Chondrocyte (in vitro differentiated cells): ENCODE results near the gene FGFBP2. TPM values are rescaled to one million over a fixed set of nuclear protein-coding genes. Genes with fewer than 3 reads are reported as not detected.

ENCODE experiments used
- DNase-seq: peaks from one replicate; pipeline ENCODE4 v3.0.0; 2021; ENCODE audit warnings: mixed read lengths, low spot score
- H3K27ac Mint-ChIP-seq: one replicate; pipeline ENCODE4 v1.8.0; 2021; ENCODE audit warnings: mild to moderate bottlenecking, moderate library complexity, mixed read lengths; ENCODE audit not compliant: unreplicated experiment
- H3K27me3 Mint-ChIP-seq: 2 replicates; pipeline ENCODE4 v1.8.0; 2021; ENCODE audit warnings: low read depth, mixed read lengths
- H3K36me3 Mint-ChIP-seq: 2 replicates; pipeline ENCODE4 v1.8.0; 2021; ENCODE audit warnings: low read depth, mixed read lengths
- H3K4me1 Mint-ChIP-seq: 2 replicates; pipeline ENCODE4 v1.8.0; 2021; ENCODE audit warnings: low read depth, mild to moderate bottlenecking, mixed read lengths
- H3K4me3 Mint-ChIP-seq: one replicate; pipeline ENCODE4 v1.8.0; 2021; ENCODE audit warnings: mild to moderate bottlenecking, moderate library complexity, mixed read lengths; ENCODE audit not compliant: unreplicated experiment
- H3K9me3 Mint-ChIP-seq: 2 replicates; pipeline ENCODE4 v1.8.0; 2021; ENCODE audit warnings: low read depth, mixed read lengths
- CTCF ChIP-seq: fragments of 200-600 bp; sonication (generic); IDR thresholded peaks from 2 replicates; pipeline ENCODE4 v1.5.0; 2021; ENCODE audit warnings: antibody characterized with exemption, mild to moderate bottlenecking, moderate library complexity
- total RNA-seq: library from RNA; stranded (reverse); gene quantifications from 3 replicates; pipeline ENCODE4 v1.2.1, GENCODE V29; 2021

The FGFBP2 gene
- total RNA-seq, 1 donor from 2014 or later = not detected

- Mint-ChIP-seq H3K9me3 (no peaks in the 10 kb centered on the region), H3K4me1 (no peaks in the 10 kb centered on the region), H3K27ac (no peak overlapping the region), H3K27me3 (peaks cover 1% of the 10 kb centered on the region), H3K4me3 (no peak overlapping the region), H3K36me3 (no peaks in the 10 kb centered on the region)
- TF ChIP-seq CTCF = no peak
- DNase-seq = no peak
Observed at GRCh38 chr4:15951781-15952180, 11.2 kb downstream of the FGFBP2 start.

- Mint-ChIP-seq H3K36me3 (no peaks in the 10 kb centered on the region), H3K4me3 (no peak overlapping the region), H3K9me3 (no peaks in the 10 kb centered on the region), H3K4me1 (no peaks in the 10 kb centered on the region), H3K27me3 (no peaks in the 10 kb centered on the region), H3K27ac (no peak overlapping the region)
- no peak for DNase-seq
- no peak for TF ChIP-seq CTCF
Observed at GRCh38 chr4:15948826-15949225, 14.1 kb downstream of the FGFBP2 start.

- no peak for DNase-seq
- Mint-ChIP-seq H3K4me3 (no peak overlapping the region), H3K27ac (no peak overlapping the region), H3K4me1 (no peaks in the 10 kb centered on the region), H3K9me3 (no peaks in the 10 kb centered on the region), H3K27me3 (no peaks in the 10 kb centered on the region), H3K36me3 (no peaks in the 10 kb centered on the region)
- TF ChIP-seq CTCF = no peak
Observed at GRCh38 chr4:15947684-15948083, 15.3 kb downstream of the FGFBP2 start.

GRCh38 chr4:15945516-15945915 is 17.5 kb downstream of the FGFBP2 start:
- Mint-ChIP-seq H3K27me3 (no peaks in the 10 kb centered on the region), H3K4me1 (no peaks in the 10 kb centered on the region), H3K4me3 (no peak overlapping the region), H3K36me3 (no peaks in the 10 kb centered on the region), H3K9me3 (no peaks in the 10 kb centered on the region), H3K27ac (no peak overlapping the region)
- DNase-seq = no peak
- no peak for TF ChIP-seq CTCF

GRCh38 chr4:15944895-15945294 is 18.1 kb downstream of the FGFBP2 start:
- no peaks in the 10 kb centered on the region for H3K36me3 Mint-ChIP-seq
- H3K4me1 Mint-ChIP-seq = no peaks in the 10 kb centered on the region
- no peak for DNase-seq
- no peak overlapping the region for H3K27ac Mint-ChIP-seq
- no peaks in the 10 kb centered on the region for H3K27me3 Mint-ChIP-seq
- TF ChIP-seq CTCF = no peak
- H3K9me3 Mint-ChIP-seq = no peaks in the 10 kb centered on the region
- no peak overlapping the region for H3K4me3 Mint-ChIP-seq
